GM19438 (cell line): ENCODE measurements around the gene CACNA2D1.
"Not testable (repeated sequence)": the region's sequence is repeated elsewhere in the genome, so short reads cannot be mapped to it uniquely, and the experiment has no call there.

ENCODE experiments used
- ATAC-seq: cut with Tn5 transposase; IDR thresholded peaks from one replicate; pipeline ENCODE4 v1.9.1; 2021; ENCODE audit warnings: low read depth; ENCODE audit not compliant: unreplicated experiment

Gene CACNA2D1

DNA sequence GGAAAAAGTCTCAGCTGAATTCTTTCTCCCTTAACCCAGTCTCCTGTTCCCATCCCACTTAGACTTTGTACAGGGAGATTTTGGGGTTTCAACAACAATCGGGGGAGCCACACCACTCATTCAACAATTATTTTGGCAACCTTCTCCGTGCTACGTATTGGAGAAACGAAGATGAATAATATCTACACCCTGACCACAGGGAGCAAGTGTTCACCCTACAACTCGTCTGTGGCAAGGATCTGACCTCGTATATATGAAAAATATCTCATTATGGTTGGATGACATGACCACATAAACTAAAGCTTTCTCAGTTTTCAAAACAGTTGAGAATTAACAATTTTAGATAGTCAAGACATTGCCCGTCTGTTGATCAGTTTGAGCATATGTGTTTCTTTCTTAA lies 302.1 kb downstream of the CACNA2D1 start:
- no peak for ATAC-seq

GRCh38 chr7:82140608-82141007 lies 303.0 kb downstream of the CACNA2D1 start:
- not testable (repeated sequence) for ATAC-seq

DNA sequence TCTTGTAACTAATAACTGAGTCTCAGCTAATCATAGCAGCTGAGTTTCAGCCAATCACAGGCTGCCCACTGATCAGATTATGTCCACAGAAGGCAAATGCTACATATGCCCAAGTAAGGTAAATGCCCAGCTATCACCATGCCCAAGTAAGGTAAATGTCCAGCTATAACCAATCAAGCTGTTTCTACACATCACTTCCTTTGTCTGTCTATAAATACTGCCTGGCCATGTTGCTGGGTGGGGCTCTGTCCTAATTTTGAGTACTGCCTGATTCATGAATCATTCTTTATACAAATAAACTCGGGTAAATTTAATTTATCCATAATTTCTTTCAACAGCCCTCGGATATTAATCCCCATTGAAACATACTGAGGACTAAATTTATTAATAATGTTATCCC lies 312.4 kb downstream of the CACNA2D1 start:
- no peak for ATAC-seq

GRCh38 chr7:82129091-82129490 lies 314.5 kb downstream of the CACNA2D1 start:
- ATAC-seq: no peak

- no peak for ATAC-seq
These were observed 315.0 kb downstream of the CACNA2D1 start for GRCh38 chr7:82128546-82128945.

- no peak for ATAC-seq
These were observed 317.0 kb downstream of the CACNA2D1 start for GRCh38 chr7:82126576-82126975.

- ATAC-seq: no peak
These were observed 319.1 kb downstream of the CACNA2D1 start for GRCh38 chr7:82124445-82124844.

GRCh38 chr7:82122275-82122674 lies 321.3 kb downstream of the CACNA2D1 start:
- ATAC-seq: no peak

DNA sequence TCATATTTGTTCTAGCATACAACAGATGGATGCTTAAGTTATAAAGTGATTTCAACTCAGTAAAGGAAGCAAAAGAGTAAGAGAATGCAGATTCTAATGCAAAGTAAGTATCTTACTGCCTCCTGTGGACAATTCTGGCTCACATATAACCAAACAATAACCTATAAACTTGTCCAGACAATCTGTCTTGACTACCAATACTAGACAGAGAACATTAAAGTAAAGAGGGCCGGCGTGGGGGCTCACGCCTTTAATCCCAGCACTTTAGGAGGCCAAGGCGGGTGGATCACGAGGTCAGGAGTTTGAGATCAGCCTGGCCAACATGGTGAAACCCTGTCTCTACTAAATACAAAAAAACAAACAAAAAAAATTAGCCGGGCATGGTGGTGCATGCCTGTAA lies 329.3 kb downstream of the CACNA2D1 start:
- ATAC-seq: no peak

GRCh38 chr7:82110146-82110840 lies 333.3 kb downstream of the CACNA2D1 start:
- ATAC-seq: no peak

- ATAC-seq: no peak
These were observed 334.3 kb downstream of the CACNA2D1 start for GRCh38 chr7:82109288-82109687.

DNA sequence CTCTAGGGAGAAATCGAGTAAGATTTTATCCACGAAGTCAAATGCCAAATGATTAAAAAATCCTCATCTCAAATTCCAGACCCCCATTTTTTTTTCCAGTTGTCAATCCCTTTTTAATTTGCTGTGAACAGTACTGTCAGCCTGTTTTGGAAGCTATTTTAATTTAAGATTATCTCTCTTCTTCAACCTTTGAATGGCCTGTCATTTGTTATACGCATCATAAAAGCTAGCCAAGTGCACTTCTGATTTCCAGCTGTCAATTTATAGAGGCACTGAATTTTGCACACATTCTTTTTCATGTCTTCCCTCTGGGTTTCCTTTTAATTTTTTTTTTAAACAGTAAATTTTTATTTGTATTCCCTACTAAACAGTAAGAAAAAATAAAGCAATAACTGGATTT lies 337.4 kb downstream of the CACNA2D1 start:
- ATAC-seq: no peak

DNA sequence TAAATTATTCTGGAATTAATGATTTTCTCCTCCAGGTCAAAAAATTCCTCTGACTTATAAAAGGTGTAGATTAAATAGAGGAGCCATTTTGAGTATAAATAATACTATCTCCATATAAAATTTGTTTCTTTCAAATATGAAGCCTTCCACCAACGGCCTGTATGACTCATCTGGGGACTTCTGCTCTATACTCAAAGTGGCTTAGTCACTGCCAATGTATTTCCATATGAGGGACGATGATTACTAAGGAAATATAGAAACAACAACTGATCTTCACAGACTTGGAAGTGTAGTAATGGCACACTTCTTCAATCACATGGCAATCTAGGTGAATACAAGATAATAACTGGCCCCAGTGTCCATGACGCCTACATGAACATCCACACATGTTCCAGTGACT lies 338.1 kb downstream of the CACNA2D1 start:
- no peak for ATAC-seq

DNA sequence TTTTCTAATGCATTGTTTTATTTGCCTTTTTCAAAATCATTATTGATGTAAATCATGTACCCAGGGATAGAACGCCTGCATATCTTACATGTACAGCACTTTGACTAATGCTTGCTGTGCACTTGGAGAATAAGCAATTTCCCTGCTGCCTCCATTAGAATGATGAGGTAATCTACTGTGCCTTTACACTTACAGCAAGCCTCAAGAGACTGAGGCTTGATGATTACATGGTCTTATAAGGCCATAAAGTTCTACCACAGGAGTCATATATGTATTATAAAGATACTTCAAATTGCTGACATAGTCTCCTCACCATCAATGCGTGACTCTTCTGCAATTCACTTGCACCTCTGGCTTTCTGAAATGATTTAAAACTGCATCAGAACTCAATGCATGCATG lies 345.2 kb downstream of the CACNA2D1 start:
- ATAC-seq: no peak

GRCh38 chr7:82091126-82091684 lies 352.4 kb downstream of the CACNA2D1 start:
- no peak for ATAC-seq

DNA sequence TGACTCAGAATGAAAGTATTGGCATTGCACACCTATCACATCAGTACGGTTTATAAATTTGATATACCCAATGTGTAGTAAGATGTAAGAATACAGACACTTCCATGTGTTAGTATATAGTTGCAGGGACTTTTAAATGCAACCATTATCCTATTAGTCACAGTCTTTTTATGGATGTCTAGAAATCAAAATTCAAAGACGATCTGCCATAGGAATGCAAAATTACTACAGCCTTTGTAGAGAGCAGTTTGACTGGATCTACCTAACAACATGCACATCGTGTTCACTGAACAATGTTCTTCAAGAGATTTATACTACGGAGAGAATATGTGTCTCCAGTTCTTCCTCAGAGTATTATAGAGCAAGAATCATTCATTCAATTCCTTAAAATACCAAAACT lies 356.5 kb downstream of the CACNA2D1 start:
- no peak for ATAC-seq

GRCh38 chr7:82085116-82085515 lies 358.5 kb downstream of the CACNA2D1 start:
- ATAC-seq: no peak

DNA sequence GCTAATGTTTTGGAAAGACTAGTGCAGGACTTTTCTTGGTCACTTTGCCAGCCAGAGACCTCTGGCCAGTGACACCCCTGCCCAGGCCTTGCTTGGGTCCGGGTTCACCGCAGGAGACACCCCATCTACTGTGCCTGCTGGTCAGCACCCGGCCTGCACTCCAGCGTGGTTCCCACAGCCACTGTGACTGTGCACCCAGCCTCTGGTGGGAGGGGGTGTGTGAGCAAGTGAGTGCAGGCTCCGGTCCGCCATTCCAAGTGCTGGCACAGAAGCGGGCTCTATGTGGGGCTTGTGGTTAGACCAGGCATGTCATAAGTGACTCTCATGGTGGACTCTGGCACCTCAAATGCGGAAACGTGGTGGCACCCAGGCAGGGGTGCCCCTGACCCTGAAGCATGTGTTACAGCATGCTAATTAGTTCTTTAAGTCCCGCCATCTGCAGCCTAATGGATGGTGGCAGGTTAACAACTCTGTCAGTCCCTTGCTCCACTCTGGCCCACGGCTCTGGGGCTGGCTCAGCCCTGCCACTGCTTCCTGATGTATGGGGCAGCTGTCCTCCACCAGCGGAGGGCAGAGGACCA lies 361.8 kb downstream of the CACNA2D1 start:
- no peak for ATAC-seq

DNA sequence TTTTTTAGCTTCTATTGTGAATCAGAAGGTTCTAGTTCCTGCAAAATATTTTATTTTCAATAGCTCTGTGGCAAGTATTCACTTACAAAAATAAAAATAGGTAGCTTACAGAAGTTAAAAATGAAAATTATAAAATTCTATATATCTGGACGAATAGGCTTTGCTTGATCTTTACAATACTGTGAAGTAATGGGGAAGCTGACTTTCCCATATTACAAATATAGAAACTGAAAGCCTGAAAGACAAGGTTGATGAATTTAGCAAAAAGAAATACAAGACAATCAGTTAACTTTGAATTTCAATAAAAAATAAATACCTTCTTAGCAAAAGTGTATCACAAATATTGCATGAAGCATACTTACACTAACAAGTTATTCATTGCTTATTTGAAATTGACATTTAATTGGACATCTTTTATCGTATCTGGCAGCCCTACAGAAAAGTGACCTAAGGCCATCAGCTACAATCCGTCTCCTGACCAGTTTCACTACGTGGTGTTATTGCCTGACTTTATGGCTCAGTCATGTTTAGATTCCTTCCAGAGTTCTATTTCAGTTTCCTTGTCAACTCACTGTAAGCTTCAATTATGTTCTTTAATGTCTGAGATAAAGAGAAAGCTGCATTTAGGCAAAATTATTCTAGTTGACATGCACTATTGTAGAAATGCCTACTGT lies 363.2 kb downstream of the CACNA2D1 start:
- ATAC-seq: no peak

DNA sequence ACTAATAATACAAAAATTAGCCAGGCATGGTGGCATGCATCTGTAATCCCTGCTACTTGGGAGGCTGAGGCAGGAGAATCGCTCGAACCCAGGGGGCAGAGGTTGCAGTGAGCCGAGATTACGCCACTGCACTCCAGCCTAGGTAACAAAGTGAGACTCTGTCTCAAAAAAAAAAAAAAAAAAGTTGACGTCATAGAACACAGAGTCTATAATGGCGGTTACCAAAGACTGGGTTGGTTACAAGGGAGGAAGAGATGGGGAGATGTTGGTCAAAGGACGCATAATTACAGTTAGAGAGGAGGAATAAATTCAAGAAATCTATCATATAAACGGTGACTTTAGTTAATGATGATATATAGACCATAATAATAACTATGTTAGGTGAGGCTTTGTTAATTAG lies 364.1 kb downstream of the CACNA2D1 start:
- ATAC-seq: no peak

DNA sequence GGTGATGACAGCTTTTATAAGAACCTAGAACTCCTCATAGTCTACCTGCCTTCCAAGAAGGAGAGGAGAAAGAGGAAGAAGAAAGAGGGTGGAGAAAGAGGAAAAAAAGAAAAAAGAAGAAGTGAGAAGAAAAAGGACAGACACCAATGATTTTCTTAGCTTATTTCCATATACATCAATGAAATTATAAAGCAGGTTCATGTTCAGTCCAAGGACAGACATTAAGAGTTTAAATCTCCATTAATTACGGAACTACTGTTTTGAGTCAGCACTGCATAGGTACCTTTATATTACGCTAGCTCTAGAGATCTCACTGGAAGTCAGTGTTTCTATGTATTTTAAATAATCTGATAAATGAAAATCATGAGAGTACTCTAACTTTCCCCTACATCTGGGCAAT lies 364.8 kb downstream of the CACNA2D1 start:
- no peak for ATAC-seq

- ATAC-seq: no peak
These were observed 372.1 kb downstream of the CACNA2D1 start for GRCh38 chr7:82071468-82071867.
